ENCODE results near the gene LSP1. TPM values are rescaled to one million over a fixed set of nuclear protein-coding genes. Genes with fewer than 3 reads are reported as not detected.

The LSP1 gene
- total RNA-seq, 1 donor from 2014 or later = not detected

GRCh38 chr11:1848640-1849430, 4.0 kb upstream of the LSP1 start:
- TF ChIP-seq CTCF (IDR thresholded peaks at IDR 0.05; ENCODE audit: unreplicated experiment) = no peak
- no peak overlapping the region for H3K4me3 Mint-ChIP-seq (ENCODE audit: low read depth)
- peaks cover 32% of the 10 kb centered on the region for H3K27me3 Mint-ChIP-seq
- no peaks in the 10 kb centered on the region for H3K36me3 Mint-ChIP-seq (ENCODE audit: insufficient read depth)
- peaks cover 4% of the 10 kb centered on the region for H3K4me1 Mint-ChIP-seq (ENCODE audit: low read depth)
- no peak for DNase-seq (ENCODE audit: low spot score, unreplicated experiment)
- no peaks in the 10 kb centered on the region for H3K9me3 Mint-ChIP-seq (ENCODE audit: low read depth)
- H3K27ac Mint-ChIP-seq = no peak overlapping the region

- Mint-ChIP-seq H3K9me3 (ENCODE audit: low read depth) (no peaks in the 10 kb centered on the region), H3K4me3 (ENCODE audit: low read depth) (no peak overlapping the region), H3K27me3 (peaks cover 18% of the 10 kb centered on the region), H3K4me1 (ENCODE audit: low read depth) (no peaks in the 10 kb centered on the region), H3K27ac (no peak overlapping the region), H3K36me3 (ENCODE audit: insufficient read depth) (no peaks in the 10 kb centered on the region)
- no peak for DNase-seq (ENCODE audit: low spot score, unreplicated experiment)
- no peak for TF ChIP-seq CTCF (IDR thresholded peaks at IDR 0.05; ENCODE audit: unreplicated experiment)
Observed at GRCh38 chr11:1851468-1852180, 1.3 kb upstream of the LSP1 start.

DNA sequence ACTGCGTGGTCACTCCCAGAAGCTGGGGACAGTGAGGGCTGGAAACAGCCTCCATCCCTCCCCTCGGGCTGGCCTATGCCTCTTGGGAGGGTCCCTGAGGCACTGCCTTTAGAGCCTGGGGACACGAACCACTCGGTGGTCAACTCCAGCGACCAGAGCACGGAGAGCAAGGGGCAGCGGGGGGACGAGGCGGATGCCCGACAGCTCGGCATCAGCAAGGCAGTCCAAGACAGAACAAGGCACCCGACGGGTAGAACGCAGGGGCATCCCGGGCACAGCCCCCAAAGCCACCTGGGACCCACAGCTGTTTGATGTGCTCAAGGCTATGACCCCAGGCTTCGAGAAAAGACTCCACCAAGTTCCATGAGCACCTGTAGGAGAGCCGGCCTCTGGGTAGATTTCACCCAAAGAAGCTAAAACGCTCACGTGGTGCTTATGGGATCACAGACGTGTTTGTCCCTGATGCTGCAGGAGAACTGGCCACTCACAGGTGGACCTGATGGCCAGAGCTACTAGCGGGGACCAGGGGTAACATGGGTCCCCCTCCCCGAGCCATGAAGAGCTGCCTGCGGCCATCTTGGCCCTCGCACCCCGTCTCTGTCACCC, 510 bp upstream of the LSP1 start:
- Mint-ChIP-seq H3K9me3 (ENCODE audit: low read depth) (no peaks in the 10 kb centered on the region), H3K4me3 (ENCODE audit: low read depth) (no peak overlapping the region), H3K27me3 (peaks cover 15% of the 10 kb centered on the region), H3K4me1 (ENCODE audit: low read depth) (no peaks in the 10 kb centered on the region), H3K27ac (no peak overlapping the region), H3K36me3 (ENCODE audit: insufficient read depth) (no peaks in the 10 kb centered on the region)
- no peak for DNase-seq (ENCODE audit: low spot score, unreplicated experiment)
- no peak for TF ChIP-seq CTCF (IDR thresholded peaks at IDR 0.05; ENCODE audit: unreplicated experiment)

GRCh38 chr11:1853376-1854131, 670 bp downstream of the LSP1 start:
- no peak for TF ChIP-seq CTCF (IDR thresholded peaks at IDR 0.05; ENCODE audit: unreplicated experiment)
- Mint-ChIP-seq H3K4me3 (ENCODE audit: low read depth) (no peak overlapping the region), H3K27me3 (peaks cover 10% of the 10 kb centered on the region), H3K4me1 (ENCODE audit: low read depth) (no peaks in the 10 kb centered on the region), H3K9me3 (ENCODE audit: low read depth) (no peaks in the 10 kb centered on the region), H3K27ac (no peak overlapping the region), H3K36me3 (ENCODE audit: insufficient read depth) (no peaks in the 10 kb centered on the region)
- DNase-seq (ENCODE audit: low spot score, unreplicated experiment) = no peak

Measured in progenitor cell of endocrine pancreas (in vitro differentiated cells).